HUES64 (cell line): ENCODE data around the gene CCL11. TPM values are rescaled to one million over a fixed set of nuclear protein-coding genes. Genes with fewer than 3 reads are reported as not detected.

Experiments used
- H3K27ac ChIP-seq: 2 replicates; pipeline ENCODE4 v1.7.0; 2013; ENCODE audit warnings: low read depth, low read length, inconsistent platforms
- H3K27me3 ChIP-seq: 2 replicates; pipeline ENCODE4 v1.6.1; 2013; ENCODE audit warnings: mild to moderate bottlenecking, low read length; ENCODE audit not compliant: insufficient read depth
- H3K36me3 ChIP-seq: 2 replicates; pipeline ENCODE4 v1.6.1; 2013; ENCODE audit warnings: mild to moderate bottlenecking, low read length; ENCODE audit not compliant: insufficient read depth
- H3K4me1 ChIP-seq: 2 replicates; pipeline ENCODE4 v1.6.1; 2013; ENCODE audit warnings: mild to moderate bottlenecking, low read length, moderate library complexity; ENCODE audit not compliant: insufficient read depth
- H3K4me3 ChIP-seq: 2 replicates; pipeline ENCODE4 v1.5.1; 2013; ENCODE audit warnings: mild to moderate bottlenecking, low read length, moderate library complexity
- H3K9ac ChIP-seq: 2 replicates; pipeline ENCODE4 v1.6.1; 2013; ENCODE audit warnings: mild to moderate bottlenecking, low read depth, low read length
- H3K9me3 ChIP-seq: 2 replicates; pipeline ENCODE4 v1.6.1; 2013; ENCODE audit warnings: low read depth, low read length; ENCODE audit not compliant: insufficient read depth
- WGBS: fragments of 150-250, 120-280 bp; methylation state at CpG from one replicate; pipeline ENCODE4 v1.1.7; 2013; ENCODE audit warnings: missing lambda C conversion rate; 5-methylcytosine and 5-hydroxymethylcytosine counted together
- polyA plus RNA-seq, 2 experiments: library from polyadenylated mRNA; stranded (reverse); fragments of 50-300 nt; gene quantifications; one replicate each; pipeline ENCODE4 v1.2.3, GENCODE V29; 2013

The CCL11 gene
- not detected for polyA plus RNA-seq (2013, experiment 1 of 2)
- polyA plus RNA-seq (2013, experiment 2 of 2): not detected

- Histone ChIP-seq H3K4me1 (no peaks in the 10 kb centered on the region), H3K9me3 (no peaks in the 10 kb centered on the region), H3K27me3 (no peaks in the 10 kb centered on the region), H3K4me3 (no peak within 1 kb of the TSS), H3K36me3 (no peaks in the 10 kb centered on the region), H3K9ac (no peak within 1 kb of the TSS), H3K27ac (no peak within 1 kb of the TSS)
- WGBS: 91% methylated on average over 4 of the region's 4 CpGs
Observed at GRCh38 chr17:34285286-34285792, at the start of gene CCL11. CCL11 (plus strand) TSS chr17:34285742; CDS start chr17:34285809, 67 bp downstream.

GRCh38 chr17:34236281-34236892, 49.2 kb upstream of the CCL11 start:
- no peaks in the 10 kb centered on the region for H3K9me3 ChIP-seq
- H3K4me1 ChIP-seq: peaks cover 12% of the 10 kb centered on the region; the same call in 1 of the 2 replicates
- no peaks in the 10 kb centered on the region for H3K27me3 ChIP-seq
- H3K9ac ChIP-seq: no peak overlapping the region
- H3K27ac ChIP-seq: no peak overlapping the region
- 92% methylated on average over 6 of the region's 6 CpGs for WGBS
- no peaks in the 10 kb centered on the region for H3K36me3 ChIP-seq
- no peak overlapping the region for H3K4me3 ChIP-seq

- H3K27me3 ChIP-seq: no peaks in the 10 kb centered on the region
- 89% methylated on average over 3 of the region's 3 CpGs for WGBS
- H3K36me3 ChIP-seq: no peaks in the 10 kb centered on the region
- no peaks in the 10 kb centered on the region for H3K9me3 ChIP-seq
- H3K9ac ChIP-seq: no peak overlapping the region
- H3K4me1 ChIP-seq: peaks cover 14% of the 10 kb centered on the region
- no peak overlapping the region for H3K4me3 ChIP-seq
- no peak overlapping the region for H3K27ac ChIP-seq
Observed at GRCh38 chr17:34237458-34237857, 48.1 kb upstream of the CCL11 start.

GRCh38 chr17:34241062-34241461, 44.5 kb upstream of the CCL11 start:
- Histone ChIP-seq H3K27me3 (no peaks in the 10 kb centered on the region), H3K4me3 (no peak overlapping the region), H3K36me3 (no peaks in the 10 kb centered on the region), H3K4me1 (peaks cover 7% of the 10 kb centered on the region), H3K27ac (no peak overlapping the region), H3K9ac (no peak overlapping the region), H3K9me3 (no peaks in the 10 kb centered on the region)
- 80% methylated on average over 4 of the region's 4 CpGs for WGBS

GRCh38 chr17:34242587-34243363, 42.8 kb upstream of the CCL11 start:
- H3K4me3 ChIP-seq: no peak overlapping the region
- H3K27ac ChIP-seq: no peak overlapping the region
- H3K9me3 ChIP-seq: no peaks in the 10 kb centered on the region
- no peak overlapping the region for H3K9ac ChIP-seq
- peaks cover 7% of the 10 kb centered on the region for H3K4me1 ChIP-seq
- H3K36me3 ChIP-seq: no peaks in the 10 kb centered on the region
- 88% methylated on average over 8 of the region's 8 CpGs for WGBS
- H3K27me3 ChIP-seq: no peaks in the 10 kb centered on the region

GRCh38 chr17:34243364-34244320, 41.9 kb upstream of the CCL11 start:
- no peak overlapping the region for H3K4me3 ChIP-seq
- H3K9me3 ChIP-seq: no peaks in the 10 kb centered on the region
- no peak overlapping the region for H3K9ac ChIP-seq
- 92% methylated on average over 7 of the region's 7 CpGs for WGBS
- no peaks in the 10 kb centered on the region for H3K27me3 ChIP-seq
- peaks cover 7% of the 10 kb centered on the region for H3K4me1 ChIP-seq
- H3K27ac ChIP-seq: no peak overlapping the region
- H3K36me3 ChIP-seq: no peaks in the 10 kb centered on the region

- no peaks in the 10 kb centered on the region for H3K27me3 ChIP-seq
- H3K36me3 ChIP-seq: no peaks in the 10 kb centered on the region
- H3K27ac ChIP-seq: no peak overlapping the region
- 91% methylated on average over 6 of the region's 6 CpGs for WGBS
- no peak overlapping the region for H3K4me3 ChIP-seq
- H3K9me3 ChIP-seq: no peaks in the 10 kb centered on the region
- H3K9ac ChIP-seq: no peak overlapping the region
- H3K4me1 ChIP-seq: peaks cover 10% of the 10 kb centered on the region
Observed at GRCh38 chr17:34245351-34245905, 40.1 kb upstream of the CCL11 start.

GRCh38 chr17:34246446-34246845, 39.1 kb upstream of the CCL11 start:
- Histone ChIP-seq H3K27me3 (no peaks in the 10 kb centered on the region), H3K9ac (no peak overlapping the region), H3K9me3 (no peaks in the 10 kb centered on the region), H3K4me3 (no peak overlapping the region), H3K36me3 (no peaks in the 10 kb centered on the region), H3K4me1 (peaks cover 19% of the 10 kb centered on the region), H3K27ac (no peak overlapping the region)
- 87% methylated on average over 1 of the region's 1 CpG for WGBS

- 94% methylated on average over 3 of the region's 3 CpGs for WGBS
- H3K27ac ChIP-seq: no peak overlapping the region
Observed at GRCh38 chr17:34246881-34247280, 38.7 kb upstream of the CCL11 start.

GRCh38 chr17:34248511-34249024, 37.0 kb upstream of the CCL11 start:
- 91% methylated on average over 6 of the region's 6 CpGs for WGBS
- Histone ChIP-seq H3K27me3 (no peaks in the 10 kb centered on the region), H3K27ac (no peak overlapping the region), H3K9me3 (no peaks in the 10 kb centered on the region), H3K9ac (no peak overlapping the region), H3K4me3 (no peak overlapping the region), H3K4me1 (peaks cover 21% of the 10 kb centered on the region), H3K36me3 (no peaks in the 10 kb centered on the region)

More at GRCh38 chr17:34246881-34247280, 38.7 kb upstream of the CCL11 start:
- Histone ChIP-seq H3K36me3 (no peaks in the 10 kb centered on the region), H3K27me3 (no peaks in the 10 kb centered on the region), H3K4me3 (no peak overlapping the region), H3K9me3 (no peaks in the 10 kb centered on the region), H3K9ac (no peak overlapping the region), H3K4me1 (peaks cover 22% of the 10 kb centered on the region)
